ENCODE measurements around the gene PRXL2C. TPM values are rescaled to one million over a fixed set of nuclear protein-coding genes. Genes with fewer than 3 reads are reported as not detected.

Gene PRXL2C
- total and polyA plus RNA-seq, 2 of the 8 experiments (the other 6 are each of a cell fraction or from before 2014, with no cell fraction given) = 2.8 to 7.3 TPM

- no peak for TF ChIP-seq TAF7 (optimal IDR thresholded peaks at IDR 0.05; ENCODE audit: borderline replicate concordance, low read depth, low read length)
- TF ChIP-seq ZNF274 (IDR thresholded peaks at IDR 0.05; ENCODE audit: borderline replicate concordance, extremely low read depth, low read length) = no peak
Observed at GRCh38 chr9:96615411-96615810, 39.7 kb downstream of the PRXL2C start (continued).
